ENCODE data around the gene NMNAT1. TPM values are rescaled to one million over a fixed set of nuclear protein-coding genes. Genes with fewer than 3 reads are reported as not detected.
"Not testable (repeated sequence)": the region's sequence is repeated elsewhere in the genome, so short reads cannot be mapped to it uniquely, and the experiment has no call there.

The NMNAT1 gene
- total RNA-seq, 3 donors from 2014 or later (not counting 1 experiment from before 2014, with no cell fraction given) = 2.6 to 4.7 (median 2.9) TPM

DNA sequence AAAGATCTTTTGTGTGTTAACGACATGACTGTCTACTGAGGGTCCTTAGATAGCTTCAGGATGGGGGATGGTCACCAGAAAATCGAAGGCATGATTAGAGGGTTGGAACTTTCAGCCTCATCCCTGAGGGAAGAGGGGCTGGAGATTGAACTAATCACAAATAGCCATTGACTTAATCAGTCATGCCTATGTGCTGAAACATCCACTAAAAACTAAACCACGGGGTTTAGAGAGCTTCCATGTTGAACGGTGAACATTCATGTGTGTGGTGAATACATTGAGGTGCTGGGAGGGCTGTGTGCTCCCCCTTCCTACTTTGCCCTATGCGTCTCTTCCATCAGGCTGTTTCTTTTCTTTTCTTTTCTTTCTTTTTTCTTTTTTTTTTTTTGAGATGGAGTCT, 70.7 kb downstream of the NMNAT1 start:
- Histone ChIP-seq H3K27ac (ENCODE audit: low read length) (no peak overlapping the region), H3K4me3 (ENCODE audit: low read length) (no peak overlapping the region), H3K36me3 (ENCODE audit: control insufficient read depth, insufficient read depth, low read length) (no peaks in the 10 kb centered on the region), H3K4me1 (ENCODE audit: control insufficient read depth, insufficient read depth, low read length) (no peaks in the 10 kb centered on the region), H3K27me3 (ENCODE audit: control insufficient read depth, insufficient read depth, low read length) (no peaks in the 10 kb centered on the region), H3K9me3 (ENCODE audit: control insufficient read depth, insufficient read depth, low read length) (no peaks in the 10 kb centered on the region)
- WGBS (ENCODE audit: insufficient coverage) = 85% methylated on average over 2 of the region's 5 CpGs
- H3K4me1 Mint-ChIP-seq = no peaks in the 10 kb centered on the region
- intact Hi-C loops (cut with micrococcal nuclease) = no loop called here
- TF ChIP-seq, protein P1, sequence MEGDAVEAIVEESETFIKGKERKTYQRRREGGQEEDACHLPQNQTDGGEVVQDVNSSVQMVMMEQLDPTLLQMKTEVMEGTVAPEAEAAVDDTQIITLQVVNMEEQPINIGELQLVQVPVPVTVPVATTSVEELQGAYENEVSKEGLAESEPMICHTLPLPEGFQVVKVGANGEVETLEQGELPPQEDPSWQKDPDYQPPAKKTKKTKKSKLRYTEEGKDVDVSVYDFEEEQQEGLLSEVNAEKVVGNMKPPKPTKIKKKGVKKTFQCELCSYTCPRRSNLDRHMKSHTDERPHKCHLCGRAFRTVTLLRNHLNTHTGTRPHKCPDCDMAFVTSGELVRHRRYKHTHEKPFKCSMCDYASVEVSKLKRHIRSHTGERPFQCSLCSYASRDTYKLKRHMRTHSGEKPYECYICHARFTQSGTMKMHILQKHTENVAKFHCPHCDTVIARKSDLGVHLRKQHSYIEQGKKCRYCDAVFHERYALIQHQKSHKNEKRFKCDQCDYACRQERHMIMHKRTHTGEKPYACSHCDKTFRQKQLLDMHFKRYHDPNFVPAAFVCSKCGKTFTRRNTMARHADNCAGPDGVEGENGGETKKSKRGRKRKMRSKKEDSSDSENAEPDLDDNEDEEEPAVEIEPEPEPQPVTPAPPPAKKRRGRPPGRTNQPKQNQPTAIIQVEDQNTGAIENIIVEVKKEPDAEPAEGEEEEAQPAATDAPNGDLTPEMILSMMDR (IDR thresholded peaks at IDR 0.05) = no peak
- H3K4me3 Mint-ChIP-seq = no peak overlapping the region
- ATAC-seq (no peak), DNase-seq (no peak)
- H3K36me3 Mint-ChIP-seq = no peaks in the 10 kb centered on the region
- no peaks in the 10 kb centered on the region for H3K9me3 Mint-ChIP-seq
- H3K27me3 Mint-ChIP-seq (ENCODE audit: low read depth in 2 of 2) = peaks cover 0 to 2% of the 10 kb centered on the region in 2 donors
- no peak overlapping the region for H3K27ac Mint-ChIP-seq

DNA sequence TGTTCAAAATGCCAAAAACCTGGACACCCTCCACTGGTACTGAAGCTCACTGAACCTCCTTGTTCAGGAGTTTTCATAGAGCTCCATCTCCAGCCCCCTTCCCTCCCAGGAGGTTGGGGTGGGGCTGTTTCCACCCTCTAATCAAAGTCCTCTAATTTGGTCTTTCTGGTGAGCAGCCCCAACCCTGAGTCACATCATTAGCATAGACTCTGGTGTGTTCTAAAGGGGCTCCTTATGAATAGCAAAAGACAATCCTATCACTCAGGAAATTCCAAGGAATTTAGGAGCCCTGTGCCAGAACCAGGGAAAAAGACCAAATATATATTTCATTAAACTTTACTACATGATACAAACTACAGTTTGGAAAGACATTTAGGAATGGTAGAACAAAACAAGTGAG, 76.3 kb downstream of the NMNAT1 start:
- TF ChIP-seq, protein P1 (IDR thresholded peaks at IDR 0.05) = no peak
- no peaks in the 10 kb centered on the region for H3K27me3 ChIP-seq (ENCODE audit: control insufficient read depth, insufficient read depth, low read length)
- intact Hi-C loops (cut with micrococcal nuclease) = no loop called here
- H3K4me3 ChIP-seq (ENCODE audit: low read length) = no peak overlapping the region
- H3K4me1 ChIP-seq (ENCODE audit: control insufficient read depth, insufficient read depth, low read length) = no peaks in the 10 kb centered on the region
- ATAC-seq (no peak), DNase-seq (no peak)
- Mint-ChIP-seq H3K27ac (no peak overlapping the region), H3K4me1 (no peaks in the 10 kb centered on the region), H3K4me3 (no peak overlapping the region), H3K36me3 (no peaks in the 10 kb centered on the region), H3K27me3 (ENCODE audit: low read depth in 2 of 2) (peaks cover 0 to 5% of the 10 kb centered on the region in 2 donors), H3K9me3 (no peaks in the 10 kb centered on the region)
- H3K9me3 ChIP-seq (ENCODE audit: control insufficient read depth, insufficient read depth, low read length) = no peaks in the 10 kb centered on the region
- H3K27ac ChIP-seq (ENCODE audit: low read length) = no peak overlapping the region
- no peaks in the 10 kb centered on the region for H3K36me3 ChIP-seq (ENCODE audit: control insufficient read depth, insufficient read depth, low read length)

DNA sequence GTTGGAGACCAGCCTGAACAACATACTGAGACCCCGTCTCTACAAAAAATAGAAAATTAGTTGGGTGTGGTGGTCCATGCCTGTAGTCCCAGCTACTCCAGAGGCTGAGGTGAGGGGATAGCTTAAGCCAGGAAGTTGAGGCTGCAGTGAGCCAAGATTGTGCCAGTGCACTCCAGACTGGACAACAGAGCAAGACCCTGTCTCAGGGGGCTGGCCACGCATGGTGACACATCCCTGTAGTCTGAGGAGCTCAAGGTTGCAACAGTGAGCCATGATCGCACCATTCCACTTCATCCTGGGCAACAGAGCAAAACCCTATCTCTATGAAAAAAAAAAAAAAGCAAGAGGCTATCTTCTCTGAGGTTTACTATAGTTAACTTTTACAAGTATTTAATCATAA, 76.8 kb downstream of the NMNAT1 start:
- Mint-ChIP-seq H3K27ac (no peak overlapping the region), H3K4me3 (no peak overlapping the region), H3K36me3 (no peaks in the 10 kb centered on the region), H3K4me1 (no peaks in the 10 kb centered on the region), H3K27me3 (ENCODE audit: low read depth in 2 of 2) (peaks cover 0 to 3% of the 10 kb centered on the region in 2 donors), H3K9me3 (no peaks in the 10 kb centered on the region)
- TF ChIP-seq, protein P1 (IDR thresholded peaks at IDR 0.05) = no peak
- H3K4me1 ChIP-seq (ENCODE audit: control insufficient read depth, insufficient read depth, low read length) = no peaks in the 10 kb centered on the region
- H3K4me3 ChIP-seq (ENCODE audit: low read length) = no peak overlapping the region
- 93% methylated on average over 3 of the region's 3 CpGs for WGBS (ENCODE audit: insufficient coverage)
- no peak for DNase-seq
- no peak overlapping the region for H3K27ac ChIP-seq (ENCODE audit: low read length)
- H3K36me3 ChIP-seq (ENCODE audit: control insufficient read depth, insufficient read depth, low read length) = no peaks in the 10 kb centered on the region
- no peaks in the 10 kb centered on the region for H3K9me3 ChIP-seq (ENCODE audit: control insufficient read depth, insufficient read depth, low read length)
- intact Hi-C loops (cut with micrococcal nuclease) = no loop called here
- ATAC-seq = no peak
- no peaks in the 10 kb centered on the region for H3K27me3 ChIP-seq (ENCODE audit: control insufficient read depth, insufficient read depth, low read length)

DNA sequence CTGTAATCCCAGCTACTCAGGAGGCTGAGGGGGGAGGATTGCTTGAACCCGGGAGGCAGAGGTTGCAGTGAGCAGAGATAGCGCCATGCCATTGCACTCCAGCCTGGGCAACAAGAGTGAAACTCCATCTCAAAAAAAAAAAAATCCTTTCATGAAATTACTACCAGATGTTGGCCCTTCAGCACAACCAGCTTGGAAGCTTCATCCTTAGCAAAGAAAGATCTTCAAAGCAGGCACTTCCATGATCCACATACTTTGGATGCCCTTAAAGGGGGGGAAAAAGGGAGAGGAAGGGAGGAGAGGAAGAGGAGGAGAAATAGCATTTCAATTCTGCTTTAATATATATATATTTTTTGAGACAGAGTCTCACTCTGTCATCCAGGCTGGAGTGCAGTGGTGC, 77.4 kb downstream of the NMNAT1 start:
- H3K9me3 Mint-ChIP-seq; H3K36me3 Mint-ChIP-seq; H3K4me3 ChIP-seq (ENCODE audit: low read length); H3K4me3 Mint-ChIP-seq; H3K4me1 Mint-ChIP-seq; H3K27me3 ChIP-seq (ENCODE audit: control insufficient read depth, insufficient read depth, low read length); H3K36me3 ChIP-seq (ENCODE audit: control insufficient read depth, insufficient read depth, low read length); H3K9me3 ChIP-seq (ENCODE audit: control insufficient read depth, insufficient read depth, low read length); H3K27ac Mint-ChIP-seq; ATAC-seq; H3K27ac ChIP-seq (ENCODE audit: low read length); DNase-seq; H3K4me1 ChIP-seq (ENCODE audit: control insufficient read depth, insufficient read depth, low read length); H3K27me3 Mint-ChIP-seq (ENCODE audit: low read depth in 2 of 2); intact Hi-C loops (cut with micrococcal nuclease): not testable (repeated sequence)
- 83% methylated on average over 2 of the region's 2 CpGs for WGBS (ENCODE audit: insufficient coverage)

DNA sequence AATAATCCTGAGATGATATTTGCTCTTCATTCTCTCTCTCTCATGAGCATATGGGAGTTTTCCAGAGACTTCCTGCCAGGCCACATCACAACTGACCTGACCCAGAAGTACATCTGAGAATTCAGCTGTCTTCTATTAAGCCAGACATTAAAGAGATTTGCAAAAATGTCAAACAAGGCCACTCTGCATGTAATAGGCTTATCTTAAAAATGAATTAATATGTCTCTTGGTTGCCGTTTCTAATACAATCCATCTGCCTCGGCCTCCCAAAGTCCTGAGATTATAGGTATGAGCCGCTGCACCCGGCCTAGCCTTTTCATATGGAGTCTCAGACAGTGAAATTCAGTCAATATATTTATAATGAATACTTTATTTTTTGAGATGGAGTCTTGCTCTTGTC, 78.7 kb downstream of the NMNAT1 start:
- H3K27ac Mint-ChIP-seq; H3K9me3 ChIP-seq (ENCODE audit: control insufficient read depth, insufficient read depth, low read length); H3K27me3 ChIP-seq (ENCODE audit: control insufficient read depth, insufficient read depth, low read length); H3K4me3 Mint-ChIP-seq; H3K4me3 ChIP-seq (ENCODE audit: low read length); H3K36me3 ChIP-seq (ENCODE audit: control insufficient read depth, insufficient read depth, low read length); H3K36me3 Mint-ChIP-seq; H3K4me1 ChIP-seq (ENCODE audit: control insufficient read depth, insufficient read depth, low read length); ATAC-seq; intact Hi-C loops (cut with micrococcal nuclease); H3K27me3 Mint-ChIP-seq (ENCODE audit: low read depth in 2 of 2); H3K4me1 Mint-ChIP-seq; DNase-seq; H3K27ac ChIP-seq (ENCODE audit: low read length); H3K9me3 Mint-ChIP-seq: not testable (repeated sequence)
- WGBS (ENCODE audit: insufficient coverage) = 91% methylated on average over 3 of the region's 4 CpGs
